ENCODE measurements around the gene DCAF5.

The DCAF5 gene

GRCh38 chr14:69010648-69011047 lies 142.3 kb downstream of the DCAF5 start:
- no peak for DNase-seq

DNA sequence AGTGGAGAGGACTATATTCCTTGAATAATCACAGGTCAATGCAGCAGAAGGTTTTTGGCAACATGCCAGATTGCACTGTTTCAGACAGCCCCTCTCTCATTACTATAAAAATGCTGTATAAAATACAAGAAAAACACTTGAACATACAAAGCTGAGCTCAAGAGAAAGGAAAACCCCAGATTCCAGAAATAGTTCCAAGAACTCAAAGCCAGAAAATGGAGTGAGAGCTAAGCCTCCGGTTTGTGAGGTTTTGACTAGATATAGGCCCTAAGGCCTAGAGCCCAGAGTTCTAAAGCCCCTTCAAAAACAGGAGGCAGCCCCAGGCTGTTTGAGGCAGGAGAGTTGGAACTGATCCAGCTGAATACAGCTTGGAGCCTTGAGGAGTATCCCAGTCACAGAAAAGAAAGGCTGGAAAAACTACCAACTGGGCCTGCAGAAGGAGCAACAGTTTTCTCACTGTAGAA lies 144.5 kb downstream of the DCAF5 start:
- no peak for DNase-seq

- DNase-seq, result no peak
Measured at GRCh38 chr14:69006346-69006745, 146.6 kb downstream of the DCAF5 start.

DNA sequence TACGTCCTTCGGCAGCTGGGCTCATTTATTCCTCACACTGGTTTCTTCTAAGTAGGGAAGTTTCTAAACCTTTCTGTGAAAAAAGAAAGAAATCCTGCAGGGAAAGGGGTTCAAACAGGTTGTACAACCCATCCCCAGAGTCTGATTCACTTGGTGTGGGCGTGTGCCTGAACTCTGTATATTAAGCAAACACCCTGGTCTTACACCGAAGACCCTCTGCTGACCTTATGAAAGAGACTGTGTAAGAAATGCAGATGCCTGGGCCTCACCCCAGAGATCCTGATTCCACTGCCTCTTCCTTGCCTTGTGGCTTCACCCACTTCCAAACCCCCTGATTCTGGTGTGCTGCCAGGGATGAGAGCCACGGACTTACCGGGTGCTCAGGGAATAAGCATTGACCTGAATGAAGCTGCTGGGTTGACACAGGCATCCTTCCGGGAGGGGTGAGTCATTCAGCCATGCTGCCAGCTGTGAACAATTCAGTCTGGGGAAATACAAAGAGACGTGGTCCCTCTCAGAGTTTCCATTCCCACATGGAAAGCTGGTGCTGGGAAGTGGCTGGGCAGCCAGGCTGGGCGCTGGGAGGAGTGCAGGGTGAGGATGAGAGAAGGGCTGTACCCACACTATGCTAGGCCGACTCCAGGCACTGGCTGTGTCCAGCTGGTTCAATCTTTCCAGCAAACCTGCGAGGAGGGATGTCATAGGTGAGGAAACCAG lies 147.3 kb downstream of the DCAF5 start:
- peak in 4 of 56 donors; percentile 18 to 30 (median 24) for DNase-seq

DNA sequence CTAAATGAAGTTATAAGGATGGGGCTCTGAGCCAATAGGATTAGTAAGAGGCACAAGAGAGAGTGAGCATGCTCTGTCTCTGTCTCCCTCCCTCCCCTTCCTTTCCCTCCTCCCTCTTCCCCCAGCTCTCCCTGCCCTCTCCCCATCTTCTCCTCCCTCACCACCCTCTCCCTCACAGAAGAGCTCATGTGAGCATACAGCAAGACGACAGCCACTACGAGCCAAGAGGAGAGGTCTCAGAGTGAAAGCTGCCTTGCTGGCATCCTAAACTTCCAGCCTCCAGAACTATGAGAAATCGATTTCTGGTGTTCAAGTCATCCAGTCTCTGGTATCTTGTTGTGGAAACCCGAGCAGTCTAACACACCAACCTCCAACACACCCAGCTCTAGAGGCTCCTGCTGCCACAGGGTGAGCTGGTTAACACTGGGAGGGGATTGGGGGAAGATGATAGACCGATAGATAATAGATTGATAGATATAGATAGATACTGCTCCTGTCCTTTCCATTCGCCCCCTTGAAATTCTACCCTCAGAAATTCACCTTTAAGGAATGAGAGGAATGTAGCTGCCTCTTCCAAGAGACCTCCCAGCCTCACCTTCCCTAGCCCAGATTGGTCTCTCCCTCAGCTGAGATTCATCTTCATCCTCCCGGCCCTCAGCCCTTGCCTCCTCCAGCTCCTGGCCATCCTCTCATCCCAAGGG lies 148.0 kb downstream of the DCAF5 start:
- peak in 1 of 56 donors; percentile 17 for DNase-seq

GRCh38 chr14:69003626-69004025 lies 149.3 kb downstream of the DCAF5 start:
- DNase-seq, result no peak

DNA sequence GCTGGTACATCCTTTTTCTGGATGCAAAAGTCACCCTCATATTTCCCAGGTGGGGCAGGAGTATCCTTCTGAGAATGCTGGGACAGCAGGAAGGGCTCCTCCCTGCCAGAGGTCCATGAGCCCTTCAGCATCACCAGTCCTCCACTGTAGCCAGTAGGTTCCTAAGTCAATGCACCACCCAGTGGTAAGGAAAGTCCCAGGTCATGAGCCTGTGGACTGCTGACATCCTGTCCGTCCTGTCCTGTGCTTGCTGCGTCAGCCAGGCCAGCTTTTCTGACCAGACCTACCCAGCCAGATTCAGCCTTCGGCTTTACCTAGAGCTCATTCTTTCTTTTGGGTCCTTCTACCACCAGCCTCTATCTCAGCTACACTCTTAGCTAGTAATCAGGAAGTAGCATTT lies 150.8 kb downstream of the DCAF5 start:
- no peak for DNase-seq

GRCh38 chr14:69001375-69001774 lies 151.5 kb downstream of the DCAF5 start:
- no peak for DNase-seq
